ENCODE measurements around the gene DLST.

DLST gene

DNA sequence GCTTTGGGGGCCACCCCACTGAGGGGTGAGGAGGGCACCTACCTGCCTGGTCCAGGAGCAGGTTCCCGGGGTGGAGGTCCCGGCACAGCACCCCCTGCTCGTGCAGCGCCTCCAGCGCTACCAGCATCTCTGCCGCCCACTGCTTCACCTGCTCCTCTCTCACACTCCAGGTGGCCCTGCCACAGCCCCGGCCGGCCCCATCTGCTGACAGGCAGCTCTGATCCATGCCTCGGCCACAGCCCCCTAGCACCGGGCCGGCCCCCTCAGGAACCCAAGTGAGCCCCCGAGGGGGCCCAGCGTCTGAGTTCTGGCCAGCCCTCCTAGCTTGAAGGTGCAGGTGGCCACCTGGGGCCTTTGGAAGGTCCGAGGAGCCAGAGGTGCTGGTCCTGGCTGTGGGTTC, 27.8 kb downstream of the DLST start:
- Mint-ChIP-seq H3K27ac (no peak overlapping the region), H3K36me3 (ENCODE audit: low read depth) (peaks cover 3% of the 10 kb centered on the region), H3K4me1 (peaks cover 29% of the 10 kb centered on the region), H3K4me3 (no peak overlapping the region), H3K27me3 (ENCODE audit: low read depth, poor library complexity) (no peaks in the 10 kb centered on the region), H3K9me3 (no peaks in the 10 kb centered on the region)
- TF ChIP-seq, protein P1, sequence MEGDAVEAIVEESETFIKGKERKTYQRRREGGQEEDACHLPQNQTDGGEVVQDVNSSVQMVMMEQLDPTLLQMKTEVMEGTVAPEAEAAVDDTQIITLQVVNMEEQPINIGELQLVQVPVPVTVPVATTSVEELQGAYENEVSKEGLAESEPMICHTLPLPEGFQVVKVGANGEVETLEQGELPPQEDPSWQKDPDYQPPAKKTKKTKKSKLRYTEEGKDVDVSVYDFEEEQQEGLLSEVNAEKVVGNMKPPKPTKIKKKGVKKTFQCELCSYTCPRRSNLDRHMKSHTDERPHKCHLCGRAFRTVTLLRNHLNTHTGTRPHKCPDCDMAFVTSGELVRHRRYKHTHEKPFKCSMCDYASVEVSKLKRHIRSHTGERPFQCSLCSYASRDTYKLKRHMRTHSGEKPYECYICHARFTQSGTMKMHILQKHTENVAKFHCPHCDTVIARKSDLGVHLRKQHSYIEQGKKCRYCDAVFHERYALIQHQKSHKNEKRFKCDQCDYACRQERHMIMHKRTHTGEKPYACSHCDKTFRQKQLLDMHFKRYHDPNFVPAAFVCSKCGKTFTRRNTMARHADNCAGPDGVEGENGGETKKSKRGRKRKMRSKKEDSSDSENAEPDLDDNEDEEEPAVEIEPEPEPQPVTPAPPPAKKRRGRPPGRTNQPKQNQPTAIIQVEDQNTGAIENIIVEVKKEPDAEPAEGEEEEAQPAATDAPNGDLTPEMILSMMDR (IDR thresholded peaks at IDR 0.05), result no peak
- no peak for DNase-seq

DNA sequence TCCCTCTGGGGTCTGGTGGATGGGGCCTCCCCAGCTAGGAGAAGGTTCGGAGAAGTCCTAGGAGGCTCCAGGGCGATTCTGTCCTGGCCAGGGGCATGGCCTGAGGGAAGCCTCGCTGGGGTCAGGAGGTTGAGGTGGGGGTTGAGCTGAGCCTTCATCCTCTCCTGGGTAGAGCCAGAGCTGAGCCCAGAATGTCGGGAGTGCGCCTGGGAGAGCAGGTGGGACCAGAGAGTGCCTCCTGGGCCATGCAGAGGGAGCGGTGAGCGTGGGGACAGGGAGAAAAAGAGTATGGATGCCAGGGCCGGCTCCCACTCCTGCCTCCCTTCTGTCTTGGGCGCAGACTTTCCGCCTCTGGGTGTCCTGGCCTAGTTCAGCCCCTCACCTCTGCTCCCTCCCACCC, 28.2 kb downstream of the DLST start:
- no peaks in the 10 kb centered on the region for H3K27me3 Mint-ChIP-seq (ENCODE audit: low read depth, poor library complexity)
- H3K4me3 Mint-ChIP-seq, result no peak overlapping the region
- H3K27ac Mint-ChIP-seq, result no peak overlapping the region
- no peak for DNase-seq
- peaks cover 29% of the 10 kb centered on the region for H3K4me1 Mint-ChIP-seq
- TF ChIP-seq, protein P1 (IDR thresholded peaks at IDR 0.05), result no peak
- no peaks in the 10 kb centered on the region for H3K36me3 Mint-ChIP-seq (ENCODE audit: low read depth)
- no peaks in the 10 kb centered on the region for H3K9me3 Mint-ChIP-seq

DNA sequence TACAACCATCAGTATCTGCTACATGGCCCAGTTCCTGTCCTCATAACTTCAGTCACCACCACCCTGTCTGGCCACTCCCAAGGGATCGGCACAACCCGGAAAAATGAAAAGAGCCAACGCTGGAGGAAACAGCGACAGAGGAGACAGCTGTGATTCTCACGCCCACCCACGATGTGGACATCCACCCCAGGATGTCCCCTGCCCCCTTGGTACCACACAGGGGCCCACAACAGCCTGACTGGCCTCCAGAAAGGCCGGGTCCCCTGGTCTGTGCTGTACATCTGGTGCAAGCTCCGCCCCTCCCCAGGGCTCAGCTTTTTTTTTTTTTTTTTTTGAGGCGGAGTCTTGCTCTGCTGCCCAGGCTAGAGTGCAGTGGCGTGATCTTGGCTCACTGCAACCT, 28.8 kb downstream of the DLST start:
- Mint-ChIP-seq H3K9me3 (no peaks in the 10 kb centered on the region), H3K4me3 (no peak overlapping the region), H3K4me1 (peaks cover 29% of the 10 kb centered on the region), H3K36me3 (ENCODE audit: low read depth) (no peaks in the 10 kb centered on the region), H3K27me3 (ENCODE audit: low read depth, poor library complexity) (no peaks in the 10 kb centered on the region), H3K27ac (no peak overlapping the region)
- TF ChIP-seq, protein P1 (IDR thresholded peaks at IDR 0.05), result no peak
- no peak for DNase-seq

DNA sequence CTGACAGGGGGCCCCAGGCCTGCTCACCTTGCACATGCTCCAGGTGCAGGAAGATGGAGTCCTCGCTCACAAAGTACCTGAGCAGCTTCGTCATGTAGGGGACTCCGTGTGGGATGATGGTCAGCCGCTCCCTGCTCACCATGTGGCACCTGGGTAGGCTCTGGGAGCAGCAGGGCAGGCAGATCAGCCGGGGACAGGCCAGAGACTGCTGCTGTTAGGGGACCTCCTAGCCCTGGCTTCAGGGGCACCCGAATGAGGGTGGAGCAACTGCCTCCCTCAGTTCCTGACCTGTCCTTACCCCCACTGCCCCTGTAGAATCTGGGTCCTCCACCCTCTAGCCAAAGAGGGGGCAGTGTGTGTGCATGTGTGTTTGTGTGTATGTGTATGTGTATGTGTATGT, 29.5 kb downstream of the DLST start:
- no peak overlapping the region for H3K27ac Mint-ChIP-seq
- no peak overlapping the region for H3K4me3 Mint-ChIP-seq
- H3K36me3 Mint-ChIP-seq (ENCODE audit: low read depth), result no peaks in the 10 kb centered on the region
- peaks cover 29% of the 10 kb centered on the region for H3K4me1 Mint-ChIP-seq
- peaks cover 2% of the 10 kb centered on the region for H3K27me3 Mint-ChIP-seq (ENCODE audit: low read depth, poor library complexity)
- TF ChIP-seq, protein P1 (IDR thresholded peaks at IDR 0.05), result no peak
- DNase-seq, result no peak
- H3K9me3 Mint-ChIP-seq, result no peaks in the 10 kb centered on the region

DNA sequence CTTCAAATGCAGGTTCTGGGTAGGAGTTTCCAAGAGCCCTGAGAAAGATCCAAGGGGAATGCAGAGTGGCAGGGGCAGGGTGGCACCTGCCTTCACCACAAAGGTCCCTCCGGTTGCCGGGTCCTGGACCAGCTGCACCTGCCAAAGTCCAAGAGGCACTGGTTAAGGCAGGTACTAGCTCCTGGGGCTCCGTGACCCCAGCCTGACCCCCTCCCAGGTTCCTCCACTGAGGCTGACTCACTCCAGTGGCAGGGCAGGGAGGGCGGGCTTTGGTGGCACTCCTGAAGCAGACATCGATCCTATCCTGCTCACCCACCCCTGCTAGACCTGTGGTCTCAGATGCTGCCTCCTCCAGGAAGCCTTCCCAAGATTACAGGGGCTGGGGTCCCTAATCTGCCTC, 30.0 kb downstream of the DLST start:
- peaks cover 32% of the 10 kb centered on the region for H3K4me1 Mint-ChIP-seq
- no peaks in the 10 kb centered on the region for H3K36me3 Mint-ChIP-seq (ENCODE audit: low read depth)
- TF ChIP-seq, protein P1 (IDR thresholded peaks at IDR 0.05), result no peak
- no peaks in the 10 kb centered on the region for H3K9me3 Mint-ChIP-seq
- H3K4me3 Mint-ChIP-seq, result no peak overlapping the region
- DNase-seq, result no peak
- H3K27ac Mint-ChIP-seq, result no peak overlapping the region
- peaks cover 2% of the 10 kb centered on the region for H3K27me3 Mint-ChIP-seq (ENCODE audit: low read depth, poor library complexity)

DNA sequence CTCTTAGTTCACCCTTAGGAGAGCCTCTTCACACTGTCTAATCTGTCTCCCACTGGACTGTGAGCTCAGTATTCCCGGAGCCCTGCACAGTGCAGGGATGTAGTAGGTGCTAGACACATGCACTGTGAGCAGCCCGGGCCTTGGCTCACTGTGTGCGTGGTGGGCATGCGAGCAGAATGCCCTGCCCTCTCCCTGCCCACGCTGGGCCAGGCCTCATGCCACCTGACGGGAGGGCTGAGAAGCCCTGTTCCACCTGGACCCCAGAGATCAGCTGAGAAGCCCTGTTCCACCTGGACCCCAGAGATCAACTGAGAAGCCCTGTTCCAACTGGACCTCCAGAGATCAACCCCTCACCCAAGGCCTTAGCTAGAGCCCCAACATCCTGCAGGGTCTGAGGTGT, 30.4 kb downstream of the DLST start:
- H3K27me3 Mint-ChIP-seq (ENCODE audit: low read depth, poor library complexity), result peaks cover 2% of the 10 kb centered on the region
- peaks cover 36% of the 10 kb centered on the region for H3K4me1 Mint-ChIP-seq
- DNase-seq, result no peak
- H3K36me3 Mint-ChIP-seq (ENCODE audit: low read depth), result no peaks in the 10 kb centered on the region
- no peak overlapping the region for H3K4me3 Mint-ChIP-seq
- H3K9me3 Mint-ChIP-seq, result no peaks in the 10 kb centered on the region
- no peak overlapping the region for H3K27ac Mint-ChIP-seq
- TF ChIP-seq, protein P1 (IDR thresholded peaks at IDR 0.05), result no peak

All from nephron progenitor cell (in vitro differentiated cells).